Liver (tissue), 9 donors: ENCODE results near the gene AFF2. TPM values are rescaled to one million over a fixed set of nuclear protein-coding genes. Genes with fewer than 3 reads are reported as not detected.

ENCODE experiments used
- DNase-seq: peaks from one replicate; pipeline ENCODE4 v3.0.0-alpha.2; 2017; ENCODE audit warnings: low spot score
- H3K27ac ChIP-seq, 2 donors: one replicate each; pipeline ENCODE4 v1.7.0; 2013; ENCODE audit warnings: inconsistent platforms in 2 of 2, low read length in 2 of 2, control low read depth in 1 of 2, low read depth in 1 of 2, mild to moderate bottlenecking in 1 of 2
- H3K27me3 ChIP-seq, 4 donors: one replicate each; pipeline versions ENCODE4 v1.6.1 to v1.7.0; 2013; ENCODE audit warnings: low read length in 3 of 4, inconsistent platforms in 1 of 4, mild to moderate bottlenecking in 1 of 4, moderate library complexity in 1 of 4; ENCODE audit not compliant: control insufficient read depth in 4 of 4, insufficient read depth in 4 of 4
- H3K36me3 ChIP-seq, 4 donors: one replicate each; pipeline versions ENCODE4 v1.6.1 to v1.7.0; 2013; ENCODE audit warnings: low read length in 3 of 4, mild to moderate bottlenecking in 3 of 4, low read depth in 1 of 4, moderate library complexity in 1 of 4; ENCODE audit not compliant: control insufficient read depth in 4 of 4, insufficient read depth in 3 of 4
- H3K4me1 ChIP-seq, 4 donors: one replicate each; pipeline versions ENCODE4 v1.6.1 to v1.7.0; 2013; ENCODE audit warnings: low read length in 3 of 4, mild to moderate bottlenecking in 3 of 4, moderate library complexity in 1 of 4; ENCODE audit not compliant: control insufficient read depth in 4 of 4, insufficient read depth in 4 of 4
- H3K4me3 ChIP-seq, 3 donors: one replicate each; pipeline versions ENCODE4 v1.6.1 to v1.7.0; 2013; ENCODE audit warnings: low read length in 3 of 3, control low read depth in 1 of 3, low read depth in 1 of 3, mild to moderate bottlenecking in 1 of 3
- H3K9ac ChIP-seq, 2 donors: one replicate each; pipeline ENCODE4 v1.7.0; 2013; ENCODE audit warnings: low read length in 2 of 2, mild to moderate bottlenecking in 2 of 2, moderate library complexity in 2 of 2, control low read depth in 1 of 2, low read depth in 1 of 2
- H3K9me3 ChIP-seq, 4 donors: one replicate each; pipeline versions ENCODE4 v1.6.1 to v1.7.0; 2013; ENCODE audit warnings: low read length in 3 of 4; ENCODE audit not compliant: control insufficient read depth in 4 of 4
- ATF3 ChIP-seq: IDR thresholded peaks from 2 replicates; pipeline ENCODE4 v1.6.1; 2016; ENCODE audit warnings: antibody characterized with exemption
- CTCF ChIP-seq: fragments of 150-350 bp; IDR thresholded peaks from 2 replicates; pipeline ENCODE4 v1.5.1; 2017; ENCODE audit warnings: improper control_type of control experiment, low read depth, low read length; ENCODE audit not compliant: missing input control
- EGR1 ChIP-seq, 2 donors: IDR thresholded peaks; 2 replicates each; pipeline ENCODE4 v1.6.1; 2016 to 2018; ENCODE audit warnings: antibody characterized with exemption in 2 of 2, low read depth in 2 of 2
- FOXA1 ChIP-seq: IDR thresholded peaks from 2 replicates; pipeline ENCODE4 v1.6.1; 2016; ENCODE audit warnings: antibody characterized with exemption
- FOXA2 ChIP-seq: IDR thresholded peaks from 2 replicates; pipeline ENCODE4 v1.6.1; 2016; ENCODE audit warnings: antibody characterized with exemption
- GABPA ChIP-seq, 2 donors: IDR thresholded peaks in 1 of 2; conservative IDR thresholded peaks in 1 of 2; 2 replicates each; pipeline ENCODE4 v1.6.1; 2016; ENCODE audit warnings: antibody characterized with exemption in 2 of 2, mild to moderate bottlenecking in 1 of 2, moderate library complexity in 1 of 2
- HNF4A ChIP-seq, 2 donors: conservative IDR thresholded peaks; 2 replicates each; pipeline ENCODE4 v1.6.1; 2016; ENCODE audit warnings: antibody characterized with exemption in 2 of 2, mild to moderate bottlenecking in 2 of 2
- HNF4G ChIP-seq: IDR thresholded peaks from 2 replicates; pipeline ENCODE4 v1.6.1; 2016; ENCODE audit warnings: antibody characterized with exemption
- JUND ChIP-seq, 2 donors: IDR thresholded peaks; 2 replicates each; pipeline ENCODE4 v1.6.1; 2016; ENCODE audit warnings: antibody characterized with exemption in 2 of 2
- MAX ChIP-seq: IDR thresholded peaks from 2 replicates; pipeline ENCODE4 v1.6.1; 2016; ENCODE audit warnings: antibody characterized with exemption
- NR2F2 ChIP-seq: IDR thresholded peaks from 2 replicates; pipeline ENCODE4 v1.6.1; 2016; ENCODE audit warnings: antibody characterized with exemption
- RAD21 ChIP-seq, 2 donors: IDR thresholded peaks; 2 replicates each; pipeline ENCODE4 v1.6.1; 2016; ENCODE audit warnings: antibody characterized with exemption in 2 of 2, mild to moderate bottlenecking in 2 of 2
- REST ChIP-seq: IDR thresholded peaks from 2 replicates; pipeline ENCODE4 v1.6.1; 2016; ENCODE audit warnings: antibody characterized with exemption, mild to moderate bottlenecking
- RXRA ChIP-seq, 2 donors: IDR thresholded peaks; 2 replicates each; pipeline ENCODE4 v1.6.1; 2017 to 2018; ENCODE audit warnings: antibody characterized with exemption in 2 of 2, mild to moderate bottlenecking in 1 of 2
- SP1 ChIP-seq: IDR thresholded peaks from 2 replicates; pipeline ENCODE4 v1.6.1; 2018; ENCODE audit warnings: antibody characterized with exemption, mild to moderate bottlenecking
- TAF1 ChIP-seq: conservative IDR thresholded peaks from 2 replicates; pipeline ENCODE4 v1.6.1; 2016; ENCODE audit warnings: antibody characterized with exemption, mild to moderate bottlenecking
- YY1 ChIP-seq: IDR thresholded peaks from 2 replicates; pipeline ENCODE4 v1.6.1; 2016; ENCODE audit warnings: antibody characterized with exemption, mild to moderate bottlenecking
- ZBTB33 ChIP-seq: IDR thresholded peaks from 2 replicates; pipeline ENCODE4 v1.6.1; 2016; ENCODE audit warnings: antibody characterized with exemption
- WGBS: extraction: QIAGEN DNeasy Blood & Tissue Kit; methylation state at CpG from one replicate; pipeline ENCODE4 v1.1.7; 2013; 5-methylcytosine and 5-hydroxymethylcytosine counted together
- polyA plus RNA-seq, 2 donors: library from polyadenylated mRNA; stranded (reverse) in 1 of 2; unstranded in 1 of 2; fragments of 200-250 nt in 1 of 2; fragments of >200 nt in 1 of 2; fragmentation: Nextera tagmentation in 1 of 2; extraction: Ambion mirVana in 1 of 2; gene quantifications; one replicate each; pipeline versions ENCODE4 v1.2.1 to v1.2.3, GENCODE V29; 2013 to 2015
- total RNA-seq, 2 donors: library from RNA; depleted of rRNA; stranded (reverse); fragments of >200 nt; gene quantifications; one replicate each; pipeline ENCODE4 v1.2.3, GENCODE V29; 2014
- donor health status: healthy.
- donor health status: healthy.
- donor health status: healthy.
- donor health status: healthy.
- donor health status: healthy.

The AFF2 gene
- total and polyA plus RNA-seq, 4 donors, result 0.01 to 1.6 (median 0.50) TPM; not detected in 1

- Histone ChIP-seq H3K27ac (no peak overlapping the region), H3K36me3 (no peaks in the 10 kb centered on the region), H3K9ac (no peak overlapping the region), H3K4me3 (no peak overlapping the region), H3K9me3 (no peaks in the 10 kb centered on the region), H3K4me1 (no peaks in the 10 kb centered on the region), H3K27me3 (peaks cover 0 to 4% (median 0%) of the 10 kb centered on the region in 4 donors)
- no peak for DNase-seq
- TF ChIP-seq YY1, result no peak
- WGBS, result 75% methylated on average over 3 of the region's 3 CpGs
Observed at GRCh38 chrX:148874636-148875246, 374.3 kb downstream of the AFF2 start.

GRCh38 chrX:148878371-148878770 is 378.0 kb downstream of the AFF2 start:
- WGBS, result 83% methylated on average over 5 of the region's 5 CpGs

More at GRCh38 chrX:148878371-148878770, 378.0 kb downstream of the AFF2 start:
- no peak for DNase-seq
- Histone ChIP-seq H3K4me1 (no peaks in the 10 kb centered on the region), H3K4me3 (no peak overlapping the region), H3K27me3 (peaks cover 0 to 4% (median 0%) of the 10 kb centered on the region in 4 donors), H3K27ac (no peak overlapping the region), H3K36me3 (no peaks in the 10 kb centered on the region), H3K9me3 (no peaks in the 10 kb centered on the region), H3K9ac (no peak overlapping the region)
- TF ChIP-seq RAD21 (IDR thresholded peaks at IDR 0.05) (no peak), SP1 (no peak), FOXA2 (no peak), RXRA (IDR thresholded peaks at IDR 0.05) (no peak), YY1 (no peak), CTCF (no peak), MAX (no peak), JUND (IDR thresholded peaks at IDR 0.05) (no peak), TAF1 (no peak), NR2F2 (no peak), FOXA1 (no peak), HNF4G (no peak), EGR1 (IDR thresholded peaks at IDR 0.05; ENCODE audit: low read depth in 2 of 2) (no peak), HNF4A (conservative IDR thresholded peaks at IDR 0.05) (no peak), REST (no peak), ZBTB33 (no peak), ATF3 (no peak), GABPA (IDR thresholded peaks at IDR 0.05 in 1 of 2, conservative IDR thresholded peaks at IDR 0.05 in 1 of 2) (no peak)
